ENCODE measurements around the gene PCNX3.
"Not testable (repeated sequence)": the region's sequence is repeated elsewhere in the genome, so short reads cannot be mapped to it uniquely, and the experiment has no call there.

Gene PCNX3

GRCh38 chr11:65657426-65657825 is 41.9 kb downstream of the PCNX3 start:
- no peak for TF ChIP-seq CTCF (IDR thresholded peaks at IDR 0.05; ENCODE audit: borderline replicate concordance, extremely low read depth, low read length, poor library complexity, severe bottlenecking)
- Histone ChIP-seq H3K9ac (ENCODE audit: low read depth, low read length) (no peak overlapping the region), H3K4me3 (ENCODE audit: low read depth in 1 of 2, low read length in 2 of 2) (no peak overlapping the region), H4K20me1 (ENCODE audit: insufficient read depth, low read length) (peaks cover 35% of the 10 kb centered on the region), H3K79me2 (ENCODE audit: insufficient read depth, low read length) (peaks cover 43% of the 10 kb centered on the region), H3K27ac (ENCODE audit: low read length) (no peak overlapping the region), H3K36me3 (ENCODE audit: insufficient read depth, low read length) (peaks cover 80% of the 10 kb centered on the region), H3K4me2 (ENCODE audit: insufficient read depth, low read length) (no peak overlapping the region), H3K9me3 (ENCODE audit: insufficient read depth, low read length, severe bottlenecking) (no peaks in the 10 kb centered on the region), H3K27me3 (ENCODE audit: insufficient read depth, low read length, poor library complexity) (no peaks in the 10 kb centered on the region), H3K4me1 (ENCODE audit: insufficient read depth, low read length) (peaks cover 52% of the 10 kb centered on the region), H2AFZ (ENCODE audit: low read depth, low read length) (no peak overlapping the region)
- DNase-seq (no peak), ATAC-seq (ENCODE audit: insufficient read depth, low read depth) (no peak)

- no peak overlapping the region for H3K9ac ChIP-seq (ENCODE audit: low read depth, low read length)
- TF ChIP-seq CTCF (IDR thresholded peaks at IDR 0.05; ENCODE audit: borderline replicate concordance, extremely low read depth, low read length, poor library complexity, severe bottlenecking) (no peak), EZH2 (IDR thresholded peaks at IDR 0.05; ENCODE audit: borderline replicate concordance, low read depth, low read length, severe bottlenecking) (no peak)
- H2AFZ ChIP-seq (ENCODE audit: low read depth, low read length): no peak overlapping the region
- peaks cover 80% of the 10 kb centered on the region for H3K36me3 ChIP-seq (ENCODE audit: insufficient read depth, low read length)
- no peaks in the 10 kb centered on the region for H3K9me3 ChIP-seq (ENCODE audit: insufficient read depth, low read length, severe bottlenecking)
- ATAC-seq (ENCODE audit: insufficient read depth, low read depth) (no peak), DNase-seq (no peak)
- H4K20me1 ChIP-seq (ENCODE audit: insufficient read depth, low read length): peaks cover 35% of the 10 kb centered on the region
- no peak overlapping the region for H3K27ac ChIP-seq (ENCODE audit: low read length)
- peaks cover 44% of the 10 kb centered on the region for H3K4me1 ChIP-seq (ENCODE audit: insufficient read depth, low read length)
- no peak overlapping the region for H3K4me3 ChIP-seq (ENCODE audit: low read depth in 1 of 2, low read length in 2 of 2)
- H3K79me2 ChIP-seq (ENCODE audit: insufficient read depth, low read length): peaks cover 50% of the 10 kb centered on the region
- H3K4me2 ChIP-seq (ENCODE audit: insufficient read depth, low read length): no peak overlapping the region
- no peaks in the 10 kb centered on the region for H3K27me3 ChIP-seq (ENCODE audit: insufficient read depth, low read length, poor library complexity)
Observed at GRCh38 chr11:65658174-65659021, 42.8 kb downstream of the PCNX3 start.

GRCh38 chr11:65660038-65660437 is 44.5 kb downstream of the PCNX3 start:
- H2AFZ ChIP-seq (ENCODE audit: low read depth, low read length): no peak overlapping the region
- no peaks in the 10 kb centered on the region for H3K27me3 ChIP-seq (ENCODE audit: insufficient read depth, low read length, poor library complexity)
- H3K9ac ChIP-seq (ENCODE audit: low read depth, low read length): no peak overlapping the region
- peaks cover 53% of the 10 kb centered on the region for H3K79me2 ChIP-seq (ENCODE audit: insufficient read depth, low read length)
- peaks cover 39% of the 10 kb centered on the region for H3K4me1 ChIP-seq (ENCODE audit: insufficient read depth, low read length)
- DNase-seq (no peak), ATAC-seq (ENCODE audit: insufficient read depth, low read depth) (no peak)
- H3K4me3 ChIP-seq (ENCODE audit: low read depth in 1 of 2, low read length in 2 of 2): no peak overlapping the region
- H4K20me1 ChIP-seq (ENCODE audit: insufficient read depth, low read length): peaks cover 35% of the 10 kb centered on the region
- H3K9me3 ChIP-seq (ENCODE audit: insufficient read depth, low read length, severe bottlenecking): no peaks in the 10 kb centered on the region
- no peak overlapping the region for H3K4me2 ChIP-seq (ENCODE audit: insufficient read depth, low read length)
- H3K36me3 ChIP-seq (ENCODE audit: insufficient read depth, low read length): peaks cover 65% of the 10 kb centered on the region
- no peak for TF ChIP-seq EZH2 (IDR thresholded peaks at IDR 0.05; ENCODE audit: borderline replicate concordance, low read depth, low read length, severe bottlenecking)
- TF ChIP-seq CTCF (IDR thresholded peaks at IDR 0.05; ENCODE audit: borderline replicate concordance, extremely low read depth, low read length, poor library complexity, severe bottlenecking): no peak
- H3K27ac ChIP-seq (ENCODE audit: low read length): no peak overlapping the region

- Histone ChIP-seq H3K4me2 (ENCODE audit: insufficient read depth, low read length) (peak overlapping the region; percentile 98), H3K9ac (ENCODE audit: low read depth, low read length) (peak overlapping the region; percentile 83; the same call in 1 of the 2 replicates), H3K36me3 (ENCODE audit: insufficient read depth, low read length) (peaks cover 56% of the 10 kb centered on the region), H3K4me3 (ENCODE audit: low read depth in 1 of 2, low read length in 2 of 2) (peak overlapping the region in 1 of 2 experiments; percentile 77; a peak in 1 of 4 replicates), H3K4me1 (ENCODE audit: insufficient read depth, low read length) (peaks cover 33% of the 10 kb centered on the region), H3K79me2 (ENCODE audit: insufficient read depth, low read length) (peaks cover 53% of the 10 kb centered on the region), H4K20me1 (ENCODE audit: insufficient read depth, low read length) (peaks cover 35% of the 10 kb centered on the region)
- not testable (repeated sequence) for H3K27me3 ChIP-seq (ENCODE audit: insufficient read depth, low read length, poor library complexity); DNase-seq; ATAC-seq (ENCODE audit: insufficient read depth, low read depth); H3K9me3 ChIP-seq (ENCODE audit: insufficient read depth, low read length, severe bottlenecking); H3K27ac ChIP-seq (ENCODE audit: low read length); H2AFZ ChIP-seq (ENCODE audit: low read depth, low read length)
Observed at GRCh38 chr11:65660908-65661307, 45.3 kb downstream of the PCNX3 start.
